DMS153 (cell line): Measurements from ENCODE around the gene ELOVL7.
"Not testable (repeated sequence)": the region's sequence is repeated elsewhere in the genome, so short reads cannot be mapped to it uniquely, and the experiment has no call there.

Experiments used
- DNase-seq: peaks from one replicate; lab custom pipeline; 2025; lab: John Stamatoyannopoulos, UW

The ELOVL7 gene

DNA sequence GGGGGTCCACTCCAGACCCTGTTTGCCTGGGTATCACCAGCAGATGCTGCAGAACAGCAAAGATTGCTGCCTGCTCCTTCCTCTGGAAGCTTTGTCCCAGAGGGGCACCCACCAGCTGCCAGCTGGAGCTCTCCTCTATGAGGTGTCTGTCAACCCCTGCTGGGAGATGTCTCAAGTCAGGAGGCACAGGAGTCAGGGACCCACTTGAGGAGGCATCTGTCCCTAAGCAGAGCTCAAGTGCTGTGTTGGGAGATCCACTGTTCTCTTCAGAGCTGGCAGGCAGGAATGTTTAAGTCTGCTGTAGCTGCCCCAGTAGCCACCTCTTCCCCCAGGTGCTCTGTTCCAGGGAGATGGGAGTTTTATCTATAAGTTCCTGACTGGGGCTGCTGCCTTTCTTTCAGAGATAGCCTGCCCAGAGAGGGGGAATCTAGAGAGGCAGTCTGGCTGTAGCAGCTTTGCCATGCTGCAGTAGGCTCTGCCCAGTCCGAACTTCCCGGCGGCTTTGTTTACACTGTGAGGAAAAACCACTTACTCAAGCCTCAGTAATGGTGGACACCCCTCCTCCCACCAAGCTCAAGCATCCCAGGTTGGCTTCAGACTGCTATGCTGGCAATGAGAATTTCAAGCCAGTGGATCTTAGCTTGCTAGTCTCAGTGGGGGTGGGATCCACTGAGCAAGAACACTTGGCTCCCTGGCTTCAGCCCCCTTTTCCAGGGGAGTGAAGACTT, 128.7 kb downstream of the ELOVL7 start:
- DNase-seq: not testable (repeated sequence)

DNA sequence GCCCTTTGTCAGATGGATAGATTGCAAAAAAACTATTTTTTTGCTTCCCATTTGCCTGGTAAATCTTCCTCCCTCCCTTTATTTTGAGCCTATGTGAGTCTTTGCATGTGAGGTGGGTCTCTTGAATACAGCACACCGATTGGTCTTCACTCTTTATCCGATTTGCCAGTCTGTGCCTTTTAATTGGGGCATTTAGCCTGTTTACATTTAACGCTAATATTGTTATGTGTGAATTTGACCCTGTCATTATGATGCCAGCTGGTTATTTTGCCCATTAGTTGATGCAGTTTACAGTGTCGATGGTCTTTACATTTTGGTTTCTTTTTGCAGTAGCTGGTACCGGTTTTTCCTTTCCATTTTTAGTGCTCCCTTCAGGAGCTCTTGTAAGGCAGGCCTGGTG, 131.1 kb downstream of the ELOVL7 start:
- DNase-seq: no peak

DNA sequence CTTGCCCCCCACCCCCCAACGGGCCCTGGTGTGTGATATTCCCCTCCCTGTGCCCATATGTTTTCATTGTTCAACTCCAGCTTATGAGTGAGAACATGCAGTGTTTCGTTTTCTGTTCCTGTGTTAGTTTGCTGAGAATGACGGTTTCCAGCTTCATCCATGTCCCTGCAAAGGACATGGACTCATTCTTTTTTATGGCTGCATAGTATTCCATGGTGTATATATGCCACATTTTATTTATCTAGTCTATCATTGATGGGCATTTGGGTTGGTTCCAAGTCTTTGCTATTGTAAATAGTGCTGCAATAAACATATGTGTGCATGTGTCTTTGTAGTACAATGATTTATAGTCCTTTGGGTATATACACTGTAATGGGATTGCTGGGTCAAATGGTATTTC, 132.2 kb downstream of the ELOVL7 start:
- DNase-seq: not testable (repeated sequence)

DNA sequence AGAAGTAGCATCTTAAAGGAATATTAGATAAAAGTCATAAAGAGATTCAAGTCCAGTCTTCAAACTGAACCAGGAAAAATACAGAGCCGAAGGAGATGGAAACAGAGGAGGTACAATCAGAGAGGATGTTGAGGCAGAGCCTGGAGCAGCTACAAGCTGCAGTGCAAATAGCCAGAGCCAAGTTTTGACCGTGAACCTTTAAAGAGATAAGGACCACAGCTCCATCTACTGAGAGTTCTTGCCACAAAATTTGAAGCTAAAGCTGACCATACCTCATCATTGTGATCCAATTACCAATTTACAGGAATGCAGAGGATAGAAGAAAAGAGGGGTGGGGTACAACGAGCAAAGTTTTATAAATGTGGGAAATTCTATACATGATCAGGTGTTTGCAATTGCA, 133.7 kb downstream of the ELOVL7 start:
- DNase-seq: no peak

DNA sequence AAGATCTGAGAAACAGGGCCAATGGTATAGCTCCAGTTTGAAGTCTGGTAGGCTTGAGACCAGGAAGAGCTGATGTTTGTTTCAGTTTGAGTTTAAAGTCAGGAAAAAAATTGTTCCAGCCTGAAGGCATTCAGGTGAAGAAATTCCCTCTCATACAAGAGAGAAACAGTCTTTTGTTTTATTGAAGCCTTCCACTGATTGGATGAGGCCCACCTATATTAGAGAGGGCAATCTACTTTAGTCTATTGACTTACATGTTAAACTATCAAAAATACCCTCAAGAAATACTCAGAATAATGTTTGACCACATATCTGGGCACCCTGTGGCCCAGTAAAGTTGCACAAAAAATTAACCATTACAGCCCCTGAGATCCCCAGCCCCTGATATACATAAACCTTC, 138.9 kb downstream of the ELOVL7 start:
- no peak for DNase-seq

DNA sequence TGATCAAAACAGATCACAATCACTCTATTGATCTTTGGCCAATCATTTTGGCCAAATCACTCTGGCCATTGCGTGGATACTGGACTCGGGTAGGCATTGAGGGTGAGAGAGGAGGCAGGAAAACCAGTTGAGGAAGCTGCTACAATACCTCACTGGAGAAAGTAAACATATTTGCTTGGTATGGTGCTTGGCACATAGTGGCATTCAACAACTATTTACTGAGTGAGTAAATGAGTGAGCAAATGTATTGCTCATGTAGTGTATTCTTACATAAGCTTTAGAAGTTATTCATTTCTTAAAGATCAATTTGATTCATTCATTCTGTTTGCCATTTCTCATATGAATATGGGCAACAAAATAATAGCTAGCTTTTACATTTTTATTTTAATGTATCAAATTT, 140.1 kb downstream of the ELOVL7 start:
- no peak for DNase-seq
